SIG-M5 (cell line): Measurements from ENCODE around the gene NAA50.

Experiments used
- DNase-seq: peaks from one replicate; lab custom pipeline; 2025; lab: John Stamatoyannopoulos, UW

NAA50 gene

GRCh38 chr3:113685956-113686721 lies 59.9 kb downstream of the NAA50 start:
- DNase-seq, result no peak

DNA sequence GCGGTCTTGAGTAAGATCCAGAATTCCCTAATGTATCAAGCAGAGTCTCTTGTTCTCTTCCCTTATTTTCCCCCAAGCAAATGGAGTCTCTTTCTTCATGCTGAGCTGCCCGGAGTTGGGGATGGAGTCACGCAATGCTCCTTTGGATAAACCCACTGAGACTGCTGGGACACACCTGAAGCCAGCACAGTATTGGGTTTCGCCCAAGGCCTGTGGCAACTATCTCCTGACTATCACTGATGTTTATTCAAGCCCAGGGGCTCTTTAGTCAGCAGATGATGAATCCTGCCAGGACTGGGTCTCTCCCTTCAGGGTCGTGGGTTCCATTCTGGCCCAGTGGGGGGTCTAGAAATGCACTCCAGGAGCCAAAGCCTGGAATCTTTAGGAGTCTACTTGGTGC lies 60.9 kb downstream of the NAA50 start:
- no peak for DNase-seq

GRCh38 chr3:113684271-113684819 lies 61.7 kb downstream of the NAA50 start:
- DNase-seq, result no peak

- no peak for DNase-seq
Observed at GRCh38 chr3:113678773-113679172, 67.3 kb downstream of the NAA50 start.

GRCh38 chr3:113677737-113678136 lies 68.3 kb downstream of the NAA50 start:
- DNase-seq, result no peak

DNA sequence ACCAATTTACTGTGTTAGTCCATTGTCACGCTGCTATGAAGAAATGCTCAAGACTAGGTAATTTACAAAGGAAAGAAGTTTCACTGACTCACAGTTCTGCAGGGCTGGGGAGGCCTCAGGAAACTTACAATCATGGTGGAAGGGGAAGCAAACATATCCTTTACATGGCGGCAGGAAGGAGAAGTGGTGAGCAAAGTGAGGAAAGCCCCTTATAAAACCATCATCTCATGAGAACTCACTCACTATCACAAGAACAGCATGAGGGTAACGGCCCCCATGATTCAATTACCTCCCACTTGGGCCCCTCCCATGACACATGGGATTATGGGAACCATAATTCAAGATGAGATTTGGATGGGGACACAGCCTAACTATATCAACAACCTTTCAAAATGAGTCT lies 69.8 kb downstream of the NAA50 start:
- no peak for DNase-seq

DNA sequence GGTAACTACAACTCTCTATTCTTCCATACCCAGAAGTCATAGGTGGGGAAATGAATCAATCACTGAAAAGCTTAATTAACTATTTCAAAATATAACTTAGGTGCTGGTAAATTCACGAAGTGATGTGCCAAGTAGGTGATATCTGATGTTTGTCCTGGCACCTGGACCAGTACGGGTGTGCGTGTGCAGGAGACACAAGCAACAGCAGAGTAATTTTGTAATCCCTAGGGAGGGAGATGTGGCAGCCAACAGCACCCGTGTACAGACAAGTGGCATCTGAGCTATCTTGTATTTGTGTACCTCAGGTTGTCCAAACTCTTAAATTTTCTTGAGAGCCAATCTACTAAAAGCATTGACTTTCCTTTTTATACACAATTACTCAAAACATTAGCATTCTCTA lies 72.5 kb downstream of the NAA50 start:
- DNase-seq, result no peak

DNA sequence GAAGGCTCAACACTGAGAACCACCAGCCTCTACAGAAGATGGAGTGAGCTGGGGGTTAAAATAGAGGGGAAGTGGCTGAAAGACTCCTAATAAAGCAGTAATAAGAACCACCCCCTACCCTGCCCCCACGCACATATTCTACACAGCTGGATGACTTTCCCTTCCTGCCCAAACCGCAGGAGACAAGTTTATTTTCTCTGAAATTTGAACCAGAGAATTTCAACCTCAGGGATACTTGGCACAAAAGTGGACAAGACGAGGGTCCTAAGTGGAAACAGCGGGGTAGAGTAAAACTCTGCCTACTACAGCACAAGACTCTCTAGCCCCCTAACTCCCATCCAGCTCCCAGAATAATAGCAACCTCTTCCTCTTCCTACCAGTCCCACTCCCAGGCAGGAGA lies 78.0 kb downstream of the NAA50 start:
- DNase-seq, result no peak
